HG03521 (cell line): ENCODE results near the gene C1orf105.
"Not testable (repeated sequence)": the region's sequence is repeated elsewhere in the genome, so short reads cannot be mapped to it uniquely, and the experiment has no call there.

ENCODE experiments used
- ATAC-seq: cut with Tn5 transposase; IDR thresholded peaks from one replicate; pipeline ENCODE4 v1.9.1; 2021; ENCODE audit warnings: mild to moderate bottlenecking, moderate library complexity; ENCODE audit not compliant: unreplicated experiment

C1orf105 gene

GRCh38 chr1:172486805-172487454 is 66.4 kb downstream of the C1orf105 start:
- ATAC-seq = no peak

- no peak for ATAC-seq
These were observed 67.1 kb downstream of the C1orf105 start for GRCh38 chr1:172487550-172487949.

DNA sequence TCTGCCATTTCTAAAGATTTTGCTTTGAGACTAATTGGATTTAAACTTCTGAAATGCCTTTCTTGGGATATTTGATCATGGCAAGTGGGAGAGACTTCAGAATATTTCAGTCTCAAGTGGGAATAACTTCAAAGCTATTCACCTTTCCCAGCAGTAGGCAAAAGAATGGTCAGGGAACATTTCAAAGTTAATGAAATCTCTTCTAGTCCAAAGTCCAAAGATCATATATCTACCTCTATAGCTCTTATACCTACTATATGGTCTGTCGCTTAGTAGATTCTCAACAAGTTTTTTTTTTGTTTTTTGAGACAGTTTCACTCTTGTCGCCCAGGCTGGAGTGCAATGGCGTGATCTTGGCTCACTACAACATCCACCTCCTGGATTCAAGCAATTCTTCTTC is 67.9 kb downstream of the C1orf105 start:
- ATAC-seq = no peak

GRCh38 chr1:172489847-172490246 is 69.4 kb downstream of the C1orf105 start:
- ATAC-seq = no peak

- no peak for ATAC-seq
These were observed 71.9 kb downstream of the C1orf105 start for GRCh38 chr1:172492421-172492820.

DNA sequence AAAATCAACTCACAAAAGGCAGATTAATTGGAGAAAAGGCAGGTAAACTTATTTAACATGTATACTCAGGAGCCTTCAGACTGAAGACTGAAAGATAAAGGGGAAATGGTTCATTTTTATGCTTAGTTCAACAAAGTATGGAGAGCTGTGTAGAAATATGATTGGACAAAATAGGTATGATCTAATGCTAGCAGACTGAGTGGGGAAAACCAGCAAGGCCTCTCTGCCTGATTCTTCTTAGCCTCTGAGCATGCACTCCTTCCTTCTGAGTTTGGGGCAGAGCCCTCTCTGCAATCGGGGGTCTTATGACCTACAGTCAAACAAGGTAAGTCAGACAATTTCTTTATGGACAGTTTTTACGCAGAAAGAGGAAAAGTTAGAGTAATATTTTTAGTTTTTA is 73.7 kb downstream of the C1orf105 start:
- no peak for ATAC-seq

DNA sequence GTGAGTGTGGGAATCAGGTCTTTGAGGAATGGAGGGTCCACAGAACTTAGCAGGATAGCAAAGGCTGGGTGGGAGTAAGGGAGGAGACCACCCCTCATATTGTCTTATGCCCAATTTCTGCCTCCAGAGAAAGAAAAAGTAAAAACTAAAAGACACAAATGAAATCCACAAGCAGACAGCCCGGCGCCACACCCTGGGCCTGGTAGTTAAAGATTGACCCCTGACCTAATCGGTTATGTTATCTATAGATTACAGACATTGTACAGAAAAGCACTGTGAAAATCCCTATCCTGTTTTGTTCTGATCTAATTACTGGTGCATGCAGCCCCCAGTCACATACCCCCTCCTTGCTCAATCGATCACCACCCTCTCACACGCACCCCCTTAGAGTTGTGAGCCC is 75.6 kb downstream of the C1orf105 start:
- ATAC-seq = not testable (repeated sequence)

GRCh38 chr1:172496678-172497077 is 76.2 kb downstream of the C1orf105 start:
- no peak for ATAC-seq

- ATAC-seq = no peak
These were observed 76.7 kb downstream of the C1orf105 start for GRCh38 chr1:172497230-172497629.

DNA sequence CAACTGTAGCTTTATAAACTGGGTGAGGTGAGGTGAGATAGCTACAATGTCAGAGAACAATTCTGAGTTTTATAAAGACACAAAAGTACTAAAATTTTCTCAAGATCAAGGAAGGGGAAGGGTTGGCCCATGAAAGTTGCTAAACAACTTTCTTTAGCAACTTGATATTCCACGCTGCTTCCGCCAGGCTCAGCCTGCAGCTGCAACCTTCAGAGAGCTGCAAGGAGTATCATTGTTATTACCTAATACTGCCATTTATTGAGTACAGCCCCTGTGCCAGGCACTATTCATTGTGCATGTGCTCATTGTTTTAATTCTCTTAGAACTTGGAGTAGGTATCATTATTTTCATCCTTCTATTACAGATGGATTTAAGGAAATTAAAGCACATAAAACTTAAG is 78.4 kb downstream of the C1orf105 start:
- no peak for ATAC-seq

DNA sequence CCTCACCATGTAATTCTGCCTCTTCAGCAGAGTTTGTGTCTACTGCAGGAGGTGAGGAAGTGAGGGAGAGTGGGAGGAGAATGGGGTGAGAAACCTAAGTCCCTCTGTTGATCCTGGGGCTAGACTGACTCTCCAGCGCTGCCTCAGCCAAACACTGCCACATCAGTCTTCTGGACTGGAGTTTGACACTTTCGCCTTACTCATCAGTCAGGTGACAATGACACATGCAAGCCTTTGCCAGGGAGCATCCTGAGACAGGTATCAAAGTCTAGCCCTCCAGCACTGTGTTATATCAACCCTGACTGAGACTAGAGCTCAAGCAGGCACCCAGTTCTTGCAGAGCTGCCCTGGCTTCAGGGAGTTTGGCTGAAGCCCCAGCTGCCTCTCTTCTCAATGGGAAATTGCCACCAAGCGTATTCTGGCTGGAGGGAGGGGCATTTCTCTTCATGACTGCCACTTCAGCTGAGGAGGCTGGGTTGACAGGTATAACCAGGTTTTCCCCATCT is 79.2 kb downstream of the C1orf105 start:
- ATAC-seq = no peak

DNA sequence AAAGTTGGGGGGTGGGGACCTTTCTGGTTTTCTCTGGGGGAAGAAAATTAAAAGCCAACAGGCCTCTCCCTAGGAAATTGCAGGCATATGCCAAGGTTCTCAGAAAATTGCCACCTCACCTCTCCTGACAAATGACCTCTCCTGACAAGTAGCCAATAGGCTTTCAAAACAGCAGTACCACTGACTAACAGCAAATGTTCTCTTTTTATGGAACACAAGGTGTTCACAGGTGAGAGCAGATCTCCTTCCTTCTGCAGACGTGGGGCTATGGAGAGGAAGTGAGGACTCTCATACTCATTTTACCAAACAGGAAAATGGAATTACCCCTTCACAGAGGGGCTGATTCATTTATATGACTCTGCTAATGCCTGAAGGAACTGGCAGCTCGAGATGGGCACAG is 79.7 kb downstream of the C1orf105 start:
- ATAC-seq = no peak

DNA sequence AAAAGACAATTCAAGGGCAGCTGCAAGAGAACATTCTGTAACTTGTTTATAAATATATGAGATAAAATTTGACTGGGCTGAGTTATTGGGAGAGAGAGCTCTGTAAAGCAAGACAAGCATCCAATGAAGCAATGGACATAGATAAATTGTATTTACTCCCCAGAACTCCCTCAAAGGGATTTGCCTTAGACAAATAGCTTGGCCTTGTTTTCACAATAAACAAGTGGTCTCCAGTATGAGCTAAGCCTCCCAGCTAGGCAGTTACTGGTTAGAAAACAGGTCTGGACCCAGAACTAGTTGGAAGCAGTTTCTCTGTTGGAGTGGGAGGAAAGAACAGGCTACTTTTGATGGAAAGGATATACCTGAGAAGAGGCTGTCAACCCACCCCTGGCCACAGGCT is 87.3 kb downstream of the C1orf105 start:
- ATAC-seq = no peak

- no peak for ATAC-seq
These were observed 90.0 kb downstream of the C1orf105 start for GRCh38 chr1:172510479-172510878.

- ATAC-seq = no peak
These were observed 92.1 kb downstream of the C1orf105 start for GRCh38 chr1:172512591-172512990.

DNA sequence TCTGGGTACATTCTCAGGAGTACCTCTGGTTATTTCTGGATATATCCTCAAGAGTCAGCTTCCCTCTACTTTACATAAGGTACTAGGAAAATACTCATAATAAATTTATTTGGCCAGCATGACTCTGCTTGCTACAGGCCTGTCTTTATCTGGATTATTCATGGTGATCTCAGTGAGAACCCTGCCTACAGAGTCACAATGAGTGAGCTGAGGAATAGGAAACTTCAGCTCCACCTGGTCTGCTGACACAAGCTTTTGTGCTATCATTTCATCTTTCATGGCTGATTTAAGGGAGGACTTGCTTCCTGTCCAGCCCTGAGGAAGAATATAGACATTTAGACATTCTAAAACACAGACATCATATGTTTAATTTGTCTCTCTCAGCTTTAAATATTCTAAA is 93.0 kb downstream of the C1orf105 start:
- no peak for ATAC-seq

GRCh38 chr1:172514108-172514507 is 93.6 kb downstream of the C1orf105 start:
- no peak for ATAC-seq

- no peak for ATAC-seq
These were observed 95.0 kb downstream of the C1orf105 start for GRCh38 chr1:172515436-172515835.

DNA sequence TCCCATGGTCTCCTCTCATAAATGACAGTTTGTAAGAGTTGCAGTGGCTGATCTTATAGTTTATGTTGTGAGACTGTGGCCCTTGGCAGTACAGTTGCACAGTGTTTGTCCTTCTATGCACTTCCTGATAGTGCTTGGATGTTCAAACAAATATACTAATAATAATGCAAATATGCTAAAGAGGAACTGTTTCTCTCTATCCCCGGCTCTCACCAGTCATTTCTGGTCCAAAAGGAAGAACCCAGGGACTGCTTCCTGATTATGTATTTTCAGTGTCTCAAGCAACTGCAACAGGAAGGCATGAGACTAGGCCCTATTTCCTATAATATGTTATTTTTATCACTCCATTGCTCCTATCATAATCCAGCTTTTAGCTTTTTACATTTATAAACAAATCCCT is 95.4 kb downstream of the C1orf105 start:
- no peak for ATAC-seq

- ATAC-seq = no peak
These were observed 96.6 kb downstream of the C1orf105 start for GRCh38 chr1:172517081-172517480.

DNA sequence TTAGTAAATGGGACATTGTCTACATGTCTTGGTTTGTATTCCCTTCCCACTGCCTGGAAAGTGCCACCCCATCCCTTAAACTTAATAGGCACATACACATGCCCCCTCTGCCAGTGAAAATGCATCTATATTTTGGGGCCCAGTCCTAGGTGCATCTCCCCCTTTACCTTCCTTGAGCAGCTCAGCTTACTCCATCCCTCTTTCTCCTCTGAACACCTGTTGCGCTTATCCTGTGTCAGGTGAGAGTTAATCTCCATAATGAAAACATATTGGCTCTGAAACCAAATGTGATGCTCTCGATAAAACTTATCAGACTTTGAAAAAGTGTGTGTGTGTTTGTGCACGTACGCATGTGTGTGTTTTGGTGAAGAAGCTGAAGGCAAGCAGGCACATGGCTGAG is 97.1 kb downstream of the C1orf105 start:
- no peak for ATAC-seq
